ENCODE data around the gene PTPN2.

Gene PTPN2

DNA sequence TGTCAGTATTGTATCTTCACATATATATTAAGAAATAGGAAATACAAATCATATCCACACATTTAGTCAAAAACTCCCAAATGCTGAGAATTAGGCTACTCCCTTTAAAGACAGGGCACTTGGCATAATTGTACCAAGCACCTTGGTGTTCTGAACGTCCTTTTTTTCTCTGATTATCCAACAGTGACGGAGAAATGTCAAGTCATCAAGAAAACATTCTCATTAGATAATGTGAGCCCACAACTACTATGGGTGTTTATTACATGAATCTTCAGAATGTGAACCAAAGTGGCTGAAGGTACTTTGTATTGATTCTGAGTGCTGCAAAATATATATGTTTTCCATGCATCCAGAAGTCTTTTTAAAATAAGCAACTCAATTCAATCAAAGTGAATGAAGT is 97.4 kb downstream of the PTPN2 start:
- Histone ChIP-seq H3K4me3 (replicated peaks; ENCODE audit: low read depth, low read length) (no peak overlapping the region), H3K36me3 (ENCODE audit: control insufficient read depth, insufficient read depth, low read length) (peaks cover 2% of the 10 kb centered on the region; the same call in 1 of the 2 replicates), H3K27me3 (replicated peaks; ENCODE audit: control insufficient read depth, insufficient read depth, low read length) (no peaks in the 10 kb centered on the region)
- no peak for TF ChIP-seq CTCF (IDR thresholded peaks at IDR 0.05; ENCODE audit: insufficient read depth, low read length, poor library complexity, severe bottlenecking)
- DNase-seq (ENCODE audit: extremely low read depth, insufficient read length) = no peak

DNA sequence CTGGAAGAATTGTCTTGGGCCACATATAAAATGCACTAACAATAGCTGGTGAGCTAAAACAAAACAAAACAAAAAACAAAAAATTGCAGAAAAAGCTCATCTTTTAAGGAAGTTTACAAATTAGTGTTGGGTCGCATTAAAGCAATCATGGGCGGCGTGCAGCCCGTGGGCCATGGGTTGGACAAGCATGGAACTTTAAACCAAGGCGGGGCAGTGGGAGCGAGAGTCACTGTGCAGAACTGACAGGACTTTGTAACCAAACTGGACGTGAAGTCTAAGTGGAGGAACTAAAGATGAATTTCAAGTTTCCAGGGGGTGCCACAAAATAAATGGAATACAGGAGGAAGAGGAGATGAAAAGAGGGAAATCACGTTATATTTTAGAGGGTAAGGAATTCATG is 100.5 kb downstream of the PTPN2 start:
- TF ChIP-seq CTCF (IDR thresholded peaks at IDR 0.05; ENCODE audit: insufficient read depth, low read length, poor library complexity, severe bottlenecking) = no peak
- DNase-seq (ENCODE audit: extremely low read depth, insufficient read length) = no peak
- Histone ChIP-seq H3K36me3 (ENCODE audit: control insufficient read depth, insufficient read depth, low read length) (no peaks in the 10 kb centered on the region), H3K4me3 (replicated peaks; ENCODE audit: low read depth, low read length) (no peak overlapping the region), H3K27me3 (replicated peaks; ENCODE audit: control insufficient read depth, insufficient read depth, low read length) (no peaks in the 10 kb centered on the region)

GRCh38 chr18:12782521-12782920 is 101.5 kb downstream of the PTPN2 start:
- Histone ChIP-seq H3K27me3 (replicated peaks; ENCODE audit: control insufficient read depth, insufficient read depth, low read length) (no peaks in the 10 kb centered on the region), H3K4me3 (replicated peaks; ENCODE audit: low read depth, low read length) (no peak overlapping the region), H3K36me3 (ENCODE audit: control insufficient read depth, insufficient read depth, low read length) (no peaks in the 10 kb centered on the region)
- no peak for TF ChIP-seq CTCF (IDR thresholded peaks at IDR 0.05; ENCODE audit: insufficient read depth, low read length, poor library complexity, severe bottlenecking)
- no peak for DNase-seq (ENCODE audit: extremely low read depth, insufficient read length)

- Histone ChIP-seq H3K4me3 (replicated peaks; ENCODE audit: low read depth, low read length) (no peak overlapping the region), H3K27me3 (replicated peaks; ENCODE audit: control insufficient read depth, insufficient read depth, low read length) (no peaks in the 10 kb centered on the region), H3K36me3 (ENCODE audit: control insufficient read depth, insufficient read depth, low read length) (no peaks in the 10 kb centered on the region)
- no peak for DNase-seq (ENCODE audit: extremely low read depth, insufficient read length)
- TF ChIP-seq CTCF (IDR thresholded peaks at IDR 0.05; ENCODE audit: insufficient read depth, low read length, poor library complexity, severe bottlenecking) = no peak
These were observed 104.6 kb downstream of the PTPN2 start for GRCh38 chr18:12779456-12779855.

- no peak for TF ChIP-seq CTCF (IDR thresholded peaks at IDR 0.05; ENCODE audit: insufficient read depth, low read length, poor library complexity, severe bottlenecking)
- Histone ChIP-seq H3K36me3 (ENCODE audit: control insufficient read depth, insufficient read depth, low read length) (no peaks in the 10 kb centered on the region), H3K27me3 (replicated peaks; ENCODE audit: control insufficient read depth, insufficient read depth, low read length) (no peaks in the 10 kb centered on the region), H3K4me3 (replicated peaks; ENCODE audit: low read depth, low read length) (no peak overlapping the region)
- no peak for DNase-seq (ENCODE audit: extremely low read depth, insufficient read length)
These were observed 105.0 kb downstream of the PTPN2 start for GRCh38 chr18:12779043-12779442.

GRCh38 chr18:12777500-12777944 is 106.5 kb downstream of the PTPN2 start:
- Histone ChIP-seq H3K4me3 (replicated peaks; ENCODE audit: low read depth, low read length) (no peak overlapping the region), H3K27me3 (replicated peaks; ENCODE audit: control insufficient read depth, insufficient read depth, low read length) (no peaks in the 10 kb centered on the region), H3K36me3 (ENCODE audit: control insufficient read depth, insufficient read depth, low read length) (no peaks in the 10 kb centered on the region)
- no peak for DNase-seq (ENCODE audit: extremely low read depth, insufficient read length)
- TF ChIP-seq CTCF (IDR thresholded peaks at IDR 0.05; ENCODE audit: insufficient read depth, low read length, poor library complexity, severe bottlenecking) = no peak

All from GM06990 (cell line).